ENCODE data around the gene PNPLA6. TPM values are rescaled to one million over a fixed set of nuclear protein-coding genes. Genes with fewer than 3 reads are reported as not detected.

The PNPLA6 gene
- total and polyA plus RNA-seq, 12 donors: 23.7 to 264 (median 111) TPM

- H3K4me1 ChIP-seq (replicated peaks in 1 of 2): peaks cover 13 to 36% of the 10 kb centered on the region in 2 donors
- intact Hi-C loops (cut with DNase I): no loop called here
- peak within 1 kb of the TSS; percentile 64 to 91 (median 88) for H3K27ac ChIP-seq
- 0 to 2% (median 1%) methylated on average over 11 to 33 of the region's 33 CpGs for WGBS, 4 donors
- H3K36me3 ChIP-seq (replicated peaks in 1 of 2): peaks cover 0 to 14% of the 10 kb centered on the region in 2 donors
- no peaks in the 10 kb centered on the region for H3K9me3 ChIP-seq (replicated peaks in 1 of 3)
- peak; percentile 72 to 86 (median 79) for DNase-seq
- peak within 1 kb of the TSS in 2 of 4 donors; percentile 56 to 80 for H3K4me3 ChIP-seq
- H3K27me3 ChIP-seq: no peaks in the 10 kb centered on the region
- peak in 1 of 2 donors; percentile 24 for TF ChIP-seq POLR2A (IDR thresholded peaks at IDR 0.05)
- TF ChIP-seq, protein P1, sequence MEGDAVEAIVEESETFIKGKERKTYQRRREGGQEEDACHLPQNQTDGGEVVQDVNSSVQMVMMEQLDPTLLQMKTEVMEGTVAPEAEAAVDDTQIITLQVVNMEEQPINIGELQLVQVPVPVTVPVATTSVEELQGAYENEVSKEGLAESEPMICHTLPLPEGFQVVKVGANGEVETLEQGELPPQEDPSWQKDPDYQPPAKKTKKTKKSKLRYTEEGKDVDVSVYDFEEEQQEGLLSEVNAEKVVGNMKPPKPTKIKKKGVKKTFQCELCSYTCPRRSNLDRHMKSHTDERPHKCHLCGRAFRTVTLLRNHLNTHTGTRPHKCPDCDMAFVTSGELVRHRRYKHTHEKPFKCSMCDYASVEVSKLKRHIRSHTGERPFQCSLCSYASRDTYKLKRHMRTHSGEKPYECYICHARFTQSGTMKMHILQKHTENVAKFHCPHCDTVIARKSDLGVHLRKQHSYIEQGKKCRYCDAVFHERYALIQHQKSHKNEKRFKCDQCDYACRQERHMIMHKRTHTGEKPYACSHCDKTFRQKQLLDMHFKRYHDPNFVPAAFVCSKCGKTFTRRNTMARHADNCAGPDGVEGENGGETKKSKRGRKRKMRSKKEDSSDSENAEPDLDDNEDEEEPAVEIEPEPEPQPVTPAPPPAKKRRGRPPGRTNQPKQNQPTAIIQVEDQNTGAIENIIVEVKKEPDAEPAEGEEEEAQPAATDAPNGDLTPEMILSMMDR (IDR thresholded peaks at IDR 0.05): no peak
Measured at GRCh38 chr19:7515645-7516151, 19.8 kb upstream of the PNPLA6 start, which contains the start of gene ZNF358. TSS of gene ZNF358 (plus strand) at chr19:7516103. CDS start at chr19:7519243, 3,140 bp downstream.

DNA sequence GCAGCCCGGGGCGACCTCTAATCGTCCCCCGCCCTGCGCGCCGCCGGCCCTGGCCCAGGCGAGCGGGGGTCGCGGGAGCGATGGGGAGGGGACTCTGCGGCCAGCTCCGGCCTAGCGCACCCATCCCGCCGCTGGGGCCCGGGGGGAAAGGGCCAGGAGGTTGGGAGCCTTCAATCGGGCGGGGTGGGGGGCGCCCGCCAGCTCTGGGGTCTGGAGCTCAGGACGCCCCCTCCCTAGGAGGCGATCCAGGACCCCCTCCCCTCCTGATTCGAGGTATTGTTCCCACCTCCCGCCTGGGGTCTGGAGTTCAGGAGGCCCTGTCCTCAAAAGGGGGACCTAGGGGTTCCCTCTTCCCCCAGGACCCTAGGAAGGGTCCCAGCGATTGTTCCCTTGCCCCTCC, 19.2 kb upstream of the PNPLA6 start:
- no peak for TF ChIP-seq POLR2A (IDR thresholded peaks at IDR 0.05)
- TF ChIP-seq, protein P1 (IDR thresholded peaks at IDR 0.05): no peak
- intact Hi-C loops (cut with DNase I): no loop called here
- H3K4me3 ChIP-seq: peak overlapping the region in 2 of 4 donors; percentile 56 to 80
- 0 to 2% (median 2%) methylated on average over 19 to 27 of the region's 28 CpGs; no CpG with 5 or more reads in 1 of the 4 donors for WGBS, 4 donors
- H3K4me1 ChIP-seq (replicated peaks in 1 of 2): peaks cover 19 to 43% of the 10 kb centered on the region in 2 donors
- peak overlapping the region; percentile 64 to 91 (median 88) for H3K27ac ChIP-seq
- H3K36me3 ChIP-seq (replicated peaks in 1 of 2): peaks cover 0 to 14% of the 10 kb centered on the region in 2 donors
- H3K9me3 ChIP-seq (replicated peaks in 1 of 3): no peaks in the 10 kb centered on the region
- no peaks in the 10 kb centered on the region for H3K27me3 ChIP-seq
- no peak for DNase-seq

DNA sequence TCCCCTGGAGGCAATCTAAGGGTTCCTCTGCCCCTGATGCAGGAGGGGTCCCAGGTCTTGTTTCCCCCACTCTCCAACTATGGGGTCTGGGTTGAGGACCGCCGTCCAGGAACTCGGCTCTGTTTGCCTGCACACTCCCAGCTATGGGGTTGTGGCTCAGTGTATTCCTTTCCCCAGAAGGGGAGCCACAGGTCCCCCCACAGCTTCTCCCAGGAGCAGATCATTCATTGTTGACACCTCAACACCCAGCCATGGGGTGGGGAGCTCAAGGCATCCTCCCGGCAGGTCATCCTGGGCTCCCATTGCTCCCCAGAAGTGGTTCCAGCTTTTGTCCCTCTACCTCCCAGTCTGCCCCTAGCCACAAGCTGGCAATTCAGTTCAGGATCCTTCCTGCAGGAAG, 18.6 kb upstream of the PNPLA6 start:
- peak overlapping the region; percentile 64 to 91 (median 88) for H3K27ac ChIP-seq
- H3K27me3 ChIP-seq: no peaks in the 10 kb centered on the region
- H3K4me1 ChIP-seq (replicated peaks in 1 of 2): peaks cover 24 to 48% of the 10 kb centered on the region in 2 donors
- 47 to 67% (median 50%) methylated on average over 3 to 4 of the region's 4 CpGs for WGBS, 4 donors
- no peak for DNase-seq
- intact Hi-C loops (cut with DNase I): no loop called here
- TF ChIP-seq POLR2A (IDR thresholded peaks at IDR 0.05): no peak
- TF ChIP-seq, protein P1 (IDR thresholded peaks at IDR 0.05): no peak
- H3K36me3 ChIP-seq (replicated peaks in 1 of 2): peaks cover 0 to 14% of the 10 kb centered on the region in 2 donors
- H3K4me3 ChIP-seq: peak overlapping the region in 2 of 4 donors; percentile 56 to 80
- H3K9me3 ChIP-seq (replicated peaks in 1 of 3): no peaks in the 10 kb centered on the region

- peak in 1 of 7 donors; percentile 30 for DNase-seq
- peaks cover 28 to 69% of the 10 kb centered on the region in 2 donors for H3K4me1 ChIP-seq (replicated peaks in 1 of 2)
- peak overlapping the region in 3 of 5 donors; percentile 68 to 85 (median 81) for H3K27ac ChIP-seq
- no peaks in the 10 kb centered on the region for H3K9me3 ChIP-seq (replicated peaks in 1 of 3)
- intact Hi-C loops (cut with DNase I): loop anchor here in 1 of 2 donors (10.0 kb wide), 1 partner anchor 125 kb away; no protein-coding TSS in a partner anchor
- 94 to 98% (median 97%) methylated on average over 22 to 74 of the region's 74 CpGs for WGBS, 4 donors
- H3K4me3 ChIP-seq: no peak overlapping the region
- no peaks in the 10 kb centered on the region for H3K27me3 ChIP-seq
- H3K36me3 ChIP-seq (replicated peaks in 1 of 2): peaks cover 0 to 14% of the 10 kb centered on the region in 2 donors
- no peak for TF ChIP-seq POLR2A (IDR thresholded peaks at IDR 0.05)
- TF ChIP-seq, protein P1 (IDR thresholded peaks at IDR 0.05): no peak
Measured at GRCh38 chr19:7519361-7520130, 16.0 kb upstream of the PNPLA6 start.
